Testis (tissue), 2 donors: Measurements from ENCODE around the gene LSG1.

Experiments used
- POLR2A ChIP-seq: fragments of 450-650 bp; IDR thresholded peaks from one replicate; pipeline ENCODE4 v1.6.1; 2017; ENCODE audit warnings: antibody characterized with exemption, mild to moderate bottlenecking, moderate library complexity
- TF ChIP-seq, protein P1 (sequence below), 3 experiments: fragments of 450-650 bp in 2 of 3; fragments of 200-600 bp in 1 of 3; sonication (generic) in 1 of 3; IDR thresholded peaks; one replicate each; pipeline ENCODE4 v1.5.1; 2016 to 2019; ENCODE audit warnings: antibody characterized with exemption in 3 of 3, mild to moderate bottlenecking in 2 of 3, moderate library complexity in 1 of 3

- TF ChIP-seq, protein P1, sequence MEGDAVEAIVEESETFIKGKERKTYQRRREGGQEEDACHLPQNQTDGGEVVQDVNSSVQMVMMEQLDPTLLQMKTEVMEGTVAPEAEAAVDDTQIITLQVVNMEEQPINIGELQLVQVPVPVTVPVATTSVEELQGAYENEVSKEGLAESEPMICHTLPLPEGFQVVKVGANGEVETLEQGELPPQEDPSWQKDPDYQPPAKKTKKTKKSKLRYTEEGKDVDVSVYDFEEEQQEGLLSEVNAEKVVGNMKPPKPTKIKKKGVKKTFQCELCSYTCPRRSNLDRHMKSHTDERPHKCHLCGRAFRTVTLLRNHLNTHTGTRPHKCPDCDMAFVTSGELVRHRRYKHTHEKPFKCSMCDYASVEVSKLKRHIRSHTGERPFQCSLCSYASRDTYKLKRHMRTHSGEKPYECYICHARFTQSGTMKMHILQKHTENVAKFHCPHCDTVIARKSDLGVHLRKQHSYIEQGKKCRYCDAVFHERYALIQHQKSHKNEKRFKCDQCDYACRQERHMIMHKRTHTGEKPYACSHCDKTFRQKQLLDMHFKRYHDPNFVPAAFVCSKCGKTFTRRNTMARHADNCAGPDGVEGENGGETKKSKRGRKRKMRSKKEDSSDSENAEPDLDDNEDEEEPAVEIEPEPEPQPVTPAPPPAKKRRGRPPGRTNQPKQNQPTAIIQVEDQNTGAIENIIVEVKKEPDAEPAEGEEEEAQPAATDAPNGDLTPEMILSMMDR (IDR thresholded peaks at IDR 0.05): no peak
- TF ChIP-seq POLR2A: no peak
These were observed 13.3 kb downstream of the LSG1 start for GRCh38 chr3:194658477-194659242.
